GM23338 (cell line): ENCODE results near the gene PGLYRP2.

Experiments used
- CREB1 ChIP-seq: fragments of 250-450 bp; sonication (Bioruptor Pico); IDR thresholded peaks from 2 replicates; pipeline ENCODE4 v1.5.0; 2020; ENCODE audit warnings: low read depth, mild to moderate bottlenecking, moderate library complexity
- ETS1 ChIP-seq: IDR thresholded peaks from 2 replicates; pipeline ENCODE4 v1.6.1; 2016; ENCODE audit warnings: antibody characterized with exemption
- EZH2 ChIP-seq: fragments of 200-600 bp; sonication (generic); IDR thresholded peaks from one replicate; pipeline ENCODE4 v1.8.0; 2017; ENCODE audit warnings: antibody characterized with exemption, mild to moderate bottlenecking, low read depth; ENCODE audit not compliant: unreplicated experiment
- EZH2phosphoT487 ChIP-seq: fragments of 200-600 bp; sonication (generic); IDR thresholded peaks from one replicate; pipeline ENCODE4 v1.8.1; 2018; ENCODE audit warnings: antibody characterized with exemption; ENCODE audit not compliant: unreplicated experiment
- JUNB ChIP-seq: IDR thresholded peaks from one replicate; pipeline ENCODE4 v1.6.1; 2016; ENCODE audit warnings: antibody characterized with exemption; ENCODE audit not compliant: unreplicated experiment
- NANOG ChIP-seq: IDR thresholded peaks from 2 replicates; pipeline ENCODE4 v1.6.1; 2016; ENCODE audit warnings: antibody characterized with exemption, borderline replicate concordance
- POLR2AphosphoS5 ChIP-seq: IDR thresholded peaks from 2 replicates; pipeline ENCODE4 v1.6.1; 2016; ENCODE audit warnings: antibody characterized with exemption, low read depth
- STAT1 ChIP-seq: IDR thresholded peaks from one replicate; pipeline ENCODE4 v1.6.1; 2016; ENCODE audit warnings: antibody characterized with exemption; ENCODE audit not compliant: unreplicated experiment
- ZNF114 ChIP-seq: fragments of 250-450 bp; sonication (Bioruptor Pico); IDR thresholded peaks from 2 replicates; pipeline ENCODE4 v1.5.0; 2020; ENCODE audit warnings: mild to moderate bottlenecking, moderate library complexity
- TF ChIP-seq, protein P1 (sequence below), 2 experiments: fragments of 200-600 bp in 1 of 2; sonication (generic) in 1 of 2; conservative IDR thresholded peaks; 2 replicates each; pipeline versions ENCODE4 v1.5.1 to v1.6.1; 2016 to 2017; ENCODE audit warnings: antibody characterized with exemption in 2 of 2, low read depth in 2 of 2, mild to moderate bottlenecking in 2 of 2, moderate library complexity in 1 of 2
- TF ChIP-seq, protein P2 (sequence below): IDR thresholded peaks from one replicate; pipeline ENCODE4 v1.6.1; 2018; ENCODE audit warnings: antibody characterized with exemption; ENCODE audit not compliant: unreplicated experiment

DNA sequence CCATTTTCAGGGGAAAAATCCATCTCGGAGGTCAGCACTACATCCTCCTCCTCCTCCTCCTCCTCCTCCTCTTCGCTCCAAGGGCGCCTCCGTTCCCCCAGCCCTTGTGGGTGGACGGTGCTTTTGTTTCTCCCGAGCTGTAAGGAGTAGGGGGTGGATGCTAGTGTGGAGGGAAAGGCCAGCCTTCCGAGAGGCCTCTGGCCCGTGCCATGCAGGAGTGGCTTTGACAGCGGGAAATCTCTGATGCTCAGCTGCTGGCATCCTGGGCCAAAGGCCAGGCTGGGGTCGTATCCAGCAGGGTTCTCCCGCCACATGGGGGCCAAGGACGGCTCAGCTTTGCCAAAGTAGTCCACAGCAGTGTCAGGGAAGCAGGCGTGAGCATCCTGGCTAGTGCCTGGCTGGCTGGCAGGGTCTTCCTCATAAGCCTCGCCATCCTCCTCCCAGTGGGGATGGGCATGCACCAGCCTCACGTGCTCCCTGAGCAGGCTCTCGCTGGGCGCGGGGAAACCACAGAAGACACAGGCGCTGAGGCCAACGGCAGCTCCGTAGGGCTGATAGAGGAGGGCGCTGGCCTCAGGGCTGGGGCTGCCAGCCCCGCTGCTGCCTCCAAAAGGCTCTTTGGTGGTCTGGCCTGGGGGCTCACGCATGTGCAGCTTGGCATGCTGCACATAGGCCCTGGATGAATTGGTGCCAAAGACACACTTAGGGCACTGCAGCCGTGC is 40.1 kb downstream of the PGLYRP2 start:
- TF ChIP-seq, protein P1, sequence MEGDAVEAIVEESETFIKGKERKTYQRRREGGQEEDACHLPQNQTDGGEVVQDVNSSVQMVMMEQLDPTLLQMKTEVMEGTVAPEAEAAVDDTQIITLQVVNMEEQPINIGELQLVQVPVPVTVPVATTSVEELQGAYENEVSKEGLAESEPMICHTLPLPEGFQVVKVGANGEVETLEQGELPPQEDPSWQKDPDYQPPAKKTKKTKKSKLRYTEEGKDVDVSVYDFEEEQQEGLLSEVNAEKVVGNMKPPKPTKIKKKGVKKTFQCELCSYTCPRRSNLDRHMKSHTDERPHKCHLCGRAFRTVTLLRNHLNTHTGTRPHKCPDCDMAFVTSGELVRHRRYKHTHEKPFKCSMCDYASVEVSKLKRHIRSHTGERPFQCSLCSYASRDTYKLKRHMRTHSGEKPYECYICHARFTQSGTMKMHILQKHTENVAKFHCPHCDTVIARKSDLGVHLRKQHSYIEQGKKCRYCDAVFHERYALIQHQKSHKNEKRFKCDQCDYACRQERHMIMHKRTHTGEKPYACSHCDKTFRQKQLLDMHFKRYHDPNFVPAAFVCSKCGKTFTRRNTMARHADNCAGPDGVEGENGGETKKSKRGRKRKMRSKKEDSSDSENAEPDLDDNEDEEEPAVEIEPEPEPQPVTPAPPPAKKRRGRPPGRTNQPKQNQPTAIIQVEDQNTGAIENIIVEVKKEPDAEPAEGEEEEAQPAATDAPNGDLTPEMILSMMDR (conservative IDR thresholded peaks at IDR 0.05; ENCODE audit: low read depth in 2 of 2) = no peak
- TF ChIP-seq, protein P2, sequence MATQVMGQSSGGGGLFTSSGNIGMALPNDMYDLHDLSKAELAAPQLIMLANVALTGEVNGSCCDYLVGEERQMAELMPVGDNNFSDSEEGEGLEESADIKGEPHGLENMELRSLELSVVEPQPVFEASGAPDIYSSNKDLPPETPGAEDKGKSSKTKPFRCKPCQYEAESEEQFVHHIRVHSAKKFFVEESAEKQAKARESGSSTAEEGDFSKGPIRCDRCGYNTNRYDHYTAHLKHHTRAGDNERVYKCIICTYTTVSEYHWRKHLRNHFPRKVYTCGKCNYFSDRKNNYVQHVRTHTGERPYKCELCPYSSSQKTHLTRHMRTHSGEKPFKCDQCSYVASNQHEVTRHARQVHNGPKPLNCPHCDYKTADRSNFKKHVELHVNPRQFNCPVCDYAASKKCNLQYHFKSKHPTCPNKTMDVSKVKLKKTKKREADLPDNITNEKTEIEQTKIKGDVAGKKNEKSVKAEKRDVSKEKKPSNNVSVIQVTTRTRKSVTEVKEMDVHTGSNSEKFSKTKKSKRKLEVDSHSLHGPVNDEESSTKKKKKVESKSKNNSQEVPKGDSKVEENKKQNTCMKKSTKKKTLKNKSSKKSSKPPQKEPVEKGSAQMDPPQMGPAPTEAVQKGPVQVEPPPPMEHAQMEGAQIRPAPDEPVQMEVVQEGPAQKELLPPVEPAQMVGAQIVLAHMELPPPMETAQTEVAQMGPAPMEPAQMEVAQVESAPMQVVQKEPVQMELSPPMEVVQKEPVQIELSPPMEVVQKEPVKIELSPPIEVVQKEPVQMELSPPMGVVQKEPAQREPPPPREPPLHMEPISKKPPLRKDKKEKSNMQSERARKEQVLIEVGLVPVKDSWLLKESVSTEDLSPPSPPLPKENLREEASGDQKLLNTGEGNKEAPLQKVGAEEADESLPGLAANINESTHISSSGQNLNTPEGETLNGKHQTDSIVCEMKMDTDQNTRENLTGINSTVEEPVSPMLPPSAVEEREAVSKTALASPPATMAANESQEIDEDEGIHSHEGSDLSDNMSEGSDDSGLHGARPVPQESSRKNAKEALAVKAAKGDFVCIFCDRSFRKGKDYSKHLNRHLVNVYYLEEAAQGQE = no peak
- TF ChIP-seq EZH2 = no peak
- TF ChIP-seq POLR2AphosphoS5 = no peak
- TF ChIP-seq EZH2phosphoT487 = no peak
- no peak for TF ChIP-seq NANOG
- no peak for TF ChIP-seq JUNB
- no peak for TF ChIP-seq CREB1
- no peak for TF ChIP-seq ETS1
- TF ChIP-seq ZNF114 (CRISPR knock-in tag) = no peak
- no peak for TF ChIP-seq STAT1
